NCI-H2171 treated with DMSO at 0.1 percent for 48 hours (cell line): Measurements from ENCODE around the gene PRR19.
"Not testable (repeated sequence)": the region's sequence is repeated elsewhere in the genome, so short reads cannot be mapped to it uniquely, and the experiment has no call there.

Experiments used
- DNase-seq: peaks from one replicate; lab custom pipeline; 2025; lab: John Stamatoyannopoulos, UW

Gene PRR19, protein sequence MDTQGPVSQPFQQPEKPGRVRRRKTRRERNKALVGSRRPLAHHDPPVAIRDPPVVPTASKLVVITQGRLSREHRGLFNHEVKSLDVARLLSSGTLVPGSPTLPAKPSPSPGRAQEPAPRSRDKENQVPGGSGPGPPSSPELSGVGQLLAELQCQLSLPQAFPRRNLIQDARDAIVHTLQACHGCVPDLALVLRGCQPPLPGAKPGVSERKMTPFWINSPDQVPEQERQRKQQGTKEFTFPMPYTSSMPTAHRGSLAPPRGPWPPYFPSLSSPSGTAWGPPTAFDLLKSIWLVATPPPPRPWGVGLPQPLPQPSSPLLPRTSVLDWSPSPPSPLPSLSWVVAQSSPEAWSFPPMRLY

GRCh38 chr19:42301646-42302203 lies at the start of gene PRR19:
PRR19 (plus strand) TSS chr19:42302132; CDS start chr19:42309585, 7,453 bp downstream.
- DNase-seq, result peak; percentile 51

DNA sequence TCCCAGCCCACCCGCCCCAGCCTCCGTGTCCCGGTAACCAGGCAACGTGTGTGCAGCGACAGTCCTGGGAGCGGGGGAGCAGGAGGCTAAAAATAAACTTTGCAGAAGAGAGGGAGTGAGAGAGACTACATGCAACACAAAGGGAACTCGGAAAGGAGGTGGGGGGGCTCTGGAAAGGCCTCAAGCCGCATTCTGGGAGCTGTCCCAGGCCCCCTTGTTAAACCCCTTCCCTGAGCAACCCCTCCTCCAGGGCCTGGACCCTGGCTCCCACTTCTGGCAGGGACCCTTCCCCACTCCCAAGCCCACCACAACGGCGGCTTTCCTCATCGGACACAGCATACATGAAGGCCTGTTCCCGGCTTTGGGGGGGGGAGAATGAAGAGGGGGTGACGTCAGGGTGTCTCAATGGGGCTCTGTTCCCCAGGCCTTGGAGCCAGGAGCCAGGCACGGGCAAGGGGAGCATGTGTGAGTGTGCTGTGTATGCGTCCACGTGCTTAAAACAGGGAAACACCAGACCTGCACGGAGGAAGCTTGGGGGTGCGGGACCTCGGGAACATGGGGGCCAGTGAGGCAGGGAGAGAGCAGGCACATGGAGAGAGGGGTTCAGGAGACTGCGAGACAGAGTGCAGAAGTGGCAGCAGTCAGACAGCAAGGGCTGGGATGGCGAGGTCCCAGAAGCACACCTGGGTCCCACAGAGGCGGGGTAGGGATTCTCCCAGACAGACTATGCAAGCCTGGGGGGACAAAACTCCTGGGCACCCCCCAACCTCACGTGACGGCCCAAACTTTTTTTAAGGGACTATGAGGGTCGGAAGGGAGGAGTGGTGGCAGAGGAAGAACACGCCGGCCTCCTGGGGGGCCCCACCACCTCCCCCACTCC lies 49.3 kb upstream of the PRR19 start:
- DNase-seq, result peak; percentile 68

DNA sequence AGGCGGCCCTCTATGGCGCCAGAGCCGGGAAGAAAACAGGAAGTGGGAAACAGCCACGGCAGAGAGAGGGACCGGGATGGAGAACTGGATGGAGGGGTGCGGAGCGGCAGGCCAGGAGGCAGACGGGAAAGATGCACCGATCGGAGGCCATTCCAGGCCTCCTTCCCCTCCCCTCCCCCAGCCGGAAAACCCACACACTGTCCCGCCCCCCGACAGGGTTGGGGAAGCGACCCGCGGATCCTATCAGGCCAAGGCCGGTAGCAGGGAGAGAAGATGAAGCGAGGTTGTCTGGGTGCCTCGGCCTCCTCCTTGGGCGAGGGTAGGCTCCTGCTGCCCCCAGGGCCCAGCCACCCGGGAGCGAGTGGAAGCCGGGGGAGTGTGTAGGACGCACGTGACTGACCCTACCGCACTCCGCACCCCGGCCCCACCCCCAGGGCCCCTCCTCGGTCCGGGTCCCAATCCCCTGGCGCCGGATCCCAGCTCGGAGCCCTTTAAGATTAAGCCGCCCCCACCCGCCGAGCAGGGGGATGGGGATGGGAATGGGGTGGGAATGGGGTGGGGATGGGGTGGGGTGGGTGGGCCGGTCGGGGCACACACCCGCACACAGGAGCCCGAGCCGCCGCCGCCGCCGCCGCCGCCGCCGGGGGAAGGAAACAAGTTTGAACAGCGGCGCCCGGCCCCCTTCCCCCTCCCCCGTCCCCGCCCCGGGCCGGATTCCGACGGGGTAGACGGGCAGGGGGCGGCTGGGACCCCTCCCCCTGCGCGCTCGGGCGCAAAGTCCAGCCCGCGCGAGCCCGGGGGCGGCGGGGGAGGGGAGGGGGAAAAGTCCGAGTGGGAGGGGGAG lies 48.5 kb upstream of the PRR19 start:
- peak; percentile 68 for DNase-seq

DNA sequence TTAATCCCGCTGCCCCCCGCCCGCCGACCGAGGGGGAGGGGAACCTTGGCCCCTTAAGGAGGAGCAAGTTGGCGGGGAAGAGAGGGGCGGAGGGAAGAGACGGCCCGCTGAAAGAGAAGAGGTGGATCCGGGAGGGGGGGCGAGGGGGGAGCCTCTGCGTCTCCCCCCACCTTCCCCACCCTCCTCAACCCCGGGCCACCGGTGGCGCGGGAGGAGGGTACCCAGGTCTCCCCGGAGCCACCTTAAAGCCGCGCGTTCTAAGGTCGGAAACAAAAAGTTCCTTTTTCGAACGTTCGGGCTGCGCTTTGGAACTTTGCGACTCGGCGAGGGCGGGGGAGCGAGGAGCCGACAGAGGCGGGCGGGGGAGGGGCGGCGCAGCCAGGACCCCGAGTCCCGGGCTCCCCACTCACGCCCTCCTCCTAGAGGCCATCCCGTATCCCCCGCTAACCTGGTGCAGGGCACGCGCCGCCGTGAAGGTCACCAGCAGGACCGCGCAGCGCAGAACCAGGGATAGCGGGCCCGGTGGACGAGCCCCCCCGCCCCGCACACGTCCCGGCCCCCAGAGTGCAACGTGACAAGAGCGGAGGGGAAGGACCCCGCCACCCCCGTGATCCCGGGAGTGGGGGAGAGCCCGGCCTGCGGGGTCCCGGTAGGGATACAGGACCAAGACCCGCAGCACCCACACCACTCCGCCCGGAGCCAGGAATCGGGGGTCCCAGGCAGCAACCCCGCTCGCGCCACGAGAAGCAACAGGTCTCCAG lies 47.7 kb upstream of the PRR19 start:
- DNase-seq, result peak; percentile 68

- peak; percentile 77 for DNase-seq
Measured at GRCh38 chr19:42254850-42255765, 46.8 kb upstream of the PRR19 start, which contains the start of gene ERF. ERF (minus strand) TSS chr19:42255128; CDS start chr19:42254999, 129 bp downstream.

DNA sequence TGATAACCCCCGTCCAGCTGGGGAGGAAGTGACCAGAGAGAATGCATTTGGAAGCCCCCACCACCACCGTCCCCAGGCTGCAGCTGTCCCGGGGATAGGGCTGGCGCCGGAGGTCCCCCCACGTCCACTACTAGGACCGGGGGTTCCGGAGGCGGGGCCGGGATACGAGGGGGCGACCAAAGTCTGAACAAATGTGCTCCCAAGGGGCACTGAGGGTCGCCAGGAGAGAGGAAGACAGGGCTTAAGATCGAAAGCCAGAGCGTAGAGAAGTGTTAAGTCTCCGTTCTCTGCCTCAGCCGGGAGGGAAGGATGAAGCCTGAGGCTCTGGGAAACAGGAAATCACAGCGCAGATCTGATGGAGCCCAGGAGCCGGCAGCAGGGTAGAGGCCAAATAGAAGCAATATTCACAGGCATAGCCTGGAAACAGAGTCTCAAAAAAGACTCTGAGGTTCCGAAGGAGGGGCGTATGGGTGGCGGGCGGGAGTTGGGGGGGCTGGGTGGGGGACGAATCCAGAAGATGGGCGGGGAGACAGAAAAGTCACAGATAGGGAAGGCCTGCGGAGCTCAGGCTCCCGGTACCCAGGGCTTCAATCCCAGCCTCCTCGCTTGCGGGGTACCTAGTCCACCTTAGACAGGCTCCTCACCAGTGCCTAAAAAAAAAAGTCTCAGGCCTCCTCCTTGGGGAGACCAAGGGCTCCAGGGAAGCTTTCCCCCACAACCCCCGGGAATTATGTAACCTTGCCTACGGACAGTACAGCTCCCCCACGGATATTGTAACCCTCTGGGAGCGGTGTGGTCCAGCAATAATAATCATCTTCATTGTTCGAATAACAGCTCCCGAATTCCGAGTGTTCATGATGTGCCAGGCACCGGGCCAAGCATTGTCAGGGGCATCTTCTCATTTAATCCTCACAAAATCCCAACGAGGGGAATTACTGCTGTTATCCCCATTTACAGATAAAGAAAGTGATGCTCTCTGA lies 45.9 kb upstream of the PRR19 start:
- peak; percentile 41 for DNase-seq

DNA sequence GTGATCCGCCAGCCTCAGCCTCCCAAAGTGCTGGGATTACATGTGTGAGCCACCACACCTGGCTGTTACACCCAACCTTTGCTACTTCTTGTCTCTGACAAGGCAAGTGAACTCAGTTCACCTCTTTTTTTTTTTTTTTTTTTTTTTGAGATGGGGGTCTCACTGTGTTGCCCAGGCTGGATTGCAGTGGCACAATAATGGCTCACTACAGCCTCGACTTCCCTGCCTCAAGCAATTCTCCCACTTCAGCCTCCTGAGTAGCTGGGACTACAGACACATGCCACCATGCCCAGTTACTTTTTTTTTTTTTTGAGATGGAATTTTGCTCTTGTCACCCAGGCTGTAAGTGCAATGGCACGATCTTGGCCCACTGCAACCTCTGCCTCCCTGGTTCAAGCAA lies 44.1 kb upstream of the PRR19 start:
- not testable (repeated sequence) for DNase-seq

- no peak for DNase-seq
Measured at GRCh38 chr19:42261763-42262162, 40.2 kb upstream of the PRR19 start.

GRCh38 chr19:42266105-42266504 lies 35.8 kb upstream of the PRR19 start:
- not testable (repeated sequence) for DNase-seq

- not testable (repeated sequence) for DNase-seq
Measured at GRCh38 chr19:42266928-42267603, 34.9 kb upstream of the PRR19 start.

DNA sequence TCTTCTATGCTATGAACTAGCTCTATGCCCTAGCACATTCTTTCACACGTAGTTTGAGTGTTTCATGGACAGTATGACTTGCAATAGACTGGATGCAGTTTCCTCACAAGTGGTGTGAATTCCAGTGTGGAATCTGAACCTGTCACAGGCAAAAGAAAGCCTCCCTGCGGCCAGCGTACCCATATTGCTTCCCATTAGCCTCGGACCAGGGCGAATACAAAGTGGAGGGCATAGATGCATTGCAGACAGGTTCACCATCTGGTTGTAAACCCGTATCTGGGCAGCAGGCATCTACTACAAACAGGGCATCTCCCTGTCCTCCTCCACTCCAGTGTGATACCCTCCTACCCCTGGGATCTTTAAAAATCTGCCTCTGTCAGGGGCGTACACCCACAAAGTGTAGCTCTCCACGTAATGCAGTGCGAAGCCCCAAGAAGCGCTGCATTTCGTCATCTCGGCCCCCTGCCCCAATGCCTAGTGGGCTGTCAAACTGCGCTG lies 34.2 kb upstream of the PRR19 start:
- DNase-seq, result no peak

DNA sequence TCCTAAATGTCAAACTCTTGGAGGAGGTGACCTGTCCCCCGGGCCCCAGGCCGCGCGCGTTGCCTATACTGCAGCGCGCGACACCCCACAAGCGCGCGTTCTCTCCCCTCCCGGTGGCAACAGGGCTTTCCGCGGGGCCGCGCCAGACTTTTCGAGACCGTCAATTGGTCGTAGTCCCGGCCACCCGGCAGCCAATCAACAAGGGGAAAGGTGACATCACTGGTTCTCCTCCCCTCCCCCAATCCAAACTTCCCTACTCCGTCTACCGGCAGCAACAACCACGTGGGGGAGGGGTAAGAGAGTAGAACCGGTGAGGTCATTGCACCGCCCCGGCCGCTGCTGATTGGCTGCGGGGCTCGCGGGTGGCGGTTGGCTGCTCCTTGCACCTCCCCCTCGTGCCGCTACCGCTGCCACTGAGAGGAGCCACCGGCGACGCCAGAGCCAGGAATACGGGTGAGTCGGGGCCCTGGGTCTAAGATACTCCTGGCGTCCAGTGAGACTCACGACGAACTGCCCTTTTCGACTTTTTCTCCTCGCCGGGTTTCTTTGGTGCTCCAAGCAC lies 33.7 kb upstream of the PRR19 start:
- DNase-seq, result peak; percentile 100

GRCh38 chr19:42268704-42269477 lies 33.0 kb upstream of the PRR19 start, which contains the start of gene CIC:
CIC (plus strand) TSS chr19:42269252; CDS start chr19:42271784, 2,532 bp downstream.
- DNase-seq, result peak; percentile 100

- DNase-seq, result peak; percentile 44
Measured at GRCh38 chr19:42269478-42270345, 32.2 kb upstream of the PRR19 start.

GRCh38 chr19:42270346-42271044 lies 31.4 kb upstream of the PRR19 start:
- peak; percentile 31 for DNase-seq
